ENCODE data around the gene ARSB. TPM values are rescaled to one million over a fixed set of nuclear protein-coding genes. Genes with fewer than 3 reads are reported as not detected.

The ARSB gene
- total and polyA plus RNA-seq, 10 of the 15 experiments (the other 5 are each of a cell fraction or from before 2014, with no cell fraction given): 1.2 to 8.2 (median 6.1) TPM

DNA sequence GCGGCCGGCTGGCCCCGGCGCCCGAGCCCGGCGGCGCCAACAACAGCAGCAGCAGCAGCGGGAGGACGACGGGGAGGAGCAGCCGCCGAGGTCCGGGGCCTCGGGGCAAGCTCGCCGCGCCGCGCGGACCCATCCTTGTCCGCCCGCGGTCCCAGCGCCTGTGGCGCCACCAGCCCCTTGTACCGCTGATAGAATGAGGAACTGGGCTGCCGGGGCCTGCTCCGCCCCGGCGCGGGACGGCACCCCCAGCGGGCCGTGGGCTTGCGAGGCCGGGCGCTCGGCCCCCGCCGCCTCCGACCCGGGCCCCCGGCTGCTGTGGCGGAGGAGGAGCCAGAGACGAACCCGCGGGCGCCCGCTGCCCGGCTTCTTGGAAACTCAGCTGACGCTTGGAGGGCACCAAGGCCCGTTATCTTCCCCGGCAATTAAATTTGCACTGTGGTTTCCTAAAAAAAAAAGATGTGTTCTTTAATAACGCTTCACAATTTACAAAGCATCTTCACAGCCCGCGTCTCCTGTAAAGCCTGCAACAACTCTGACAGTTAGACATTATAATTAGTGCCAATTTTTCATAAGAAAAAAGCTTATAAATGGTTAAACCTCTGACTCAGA is at the start of gene ARSB (continued):
- no peak for TF ChIP-seq ESRRA (IDR thresholded peaks at IDR 0.05; ENCODE audit: low read length)
- TF ChIP-seq, protein P1, sequence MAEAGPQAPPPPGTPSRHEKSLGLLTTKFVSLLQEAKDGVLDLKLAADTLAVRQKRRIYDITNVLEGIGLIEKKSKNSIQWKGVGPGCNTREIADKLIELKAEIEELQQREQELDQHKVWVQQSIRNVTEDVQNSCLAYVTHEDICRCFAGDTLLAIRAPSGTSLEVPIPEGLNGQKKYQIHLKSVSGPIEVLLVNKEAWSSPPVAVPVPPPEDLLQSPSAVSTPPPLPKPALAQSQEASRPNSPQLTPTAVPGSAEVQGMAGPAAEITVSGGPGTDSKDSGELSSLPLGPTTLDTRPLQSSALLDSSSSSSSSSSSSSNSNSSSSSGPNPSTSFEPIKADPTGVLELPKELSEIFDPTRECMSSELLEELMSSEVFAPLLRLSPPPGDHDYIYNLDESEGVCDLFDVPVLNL (IDR thresholded peaks at IDR 0.05; ENCODE audit: low read depth, low read length): no peak
- TF ChIP-seq JUND (IDR thresholded peaks at IDR 0.05; ENCODE audit: low read depth, low read length): no peak
- no peak for TF ChIP-seq CBFB (IDR thresholded peaks at IDR 0.05; ENCODE audit: low read depth)
- TF ChIP-seq STAT1 (conservative IDR thresholded peaks at IDR 0.05): no peak
- no peak for TF ChIP-seq SRF (IDR thresholded peaks at IDR 0.05; ENCODE audit: low read depth in 2 of 2, low read length in 2 of 2)
- no peak for TF ChIP-seq ASH2L (IDR thresholded peaks at IDR 0.05; ENCODE audit: borderline replicate concordance, low read depth)
- peak; percentile 86 for TF ChIP-seq POLR2A (IDR thresholded peaks at IDR 0.05; ENCODE audit: low read depth, low read length)
- no peak for TF ChIP-seq GABPA (IDR thresholded peaks at IDR 0.05; ENCODE audit: low read depth)
- TF ChIP-seq TBL1XR1 (IDR thresholded peaks at IDR 0.05; ENCODE audit: low read depth, low read length): no peak
- TF ChIP-seq POLR2AphosphoS2 (IDR thresholded peaks at IDR 0.05; ENCODE audit: low read depth, low read length): no peak
- TF ChIP-seq JUNB (IDR thresholded peaks at IDR 0.05): no peak
- peak in 1 of 2 experiments; percentile 70; a peak in 1 of 3 replicates for TF ChIP-seq EGR1 (IDR thresholded peaks at IDR 0.05; ENCODE audit: borderline replicate concordance in 1 of 2, low read depth in 2 of 2, low read length in 2 of 2)
- TF ChIP-seq CHD4 (IDR thresholded peaks at IDR 0.05): no peak
- no peak for TF ChIP-seq NFYA (IDR thresholded peaks at IDR 0.05; ENCODE audit: borderline replicate concordance, low read depth, low read length)
- TF ChIP-seq FOXM1 (IDR thresholded peaks at IDR 0.05; ENCODE audit: low read depth, low read length): no peak; the same call in 1 of the 2 replicates
- TF ChIP-seq ZNF622 (IDR thresholded peaks at IDR 0.05): no peak
- TF ChIP-seq, protein P2, sequence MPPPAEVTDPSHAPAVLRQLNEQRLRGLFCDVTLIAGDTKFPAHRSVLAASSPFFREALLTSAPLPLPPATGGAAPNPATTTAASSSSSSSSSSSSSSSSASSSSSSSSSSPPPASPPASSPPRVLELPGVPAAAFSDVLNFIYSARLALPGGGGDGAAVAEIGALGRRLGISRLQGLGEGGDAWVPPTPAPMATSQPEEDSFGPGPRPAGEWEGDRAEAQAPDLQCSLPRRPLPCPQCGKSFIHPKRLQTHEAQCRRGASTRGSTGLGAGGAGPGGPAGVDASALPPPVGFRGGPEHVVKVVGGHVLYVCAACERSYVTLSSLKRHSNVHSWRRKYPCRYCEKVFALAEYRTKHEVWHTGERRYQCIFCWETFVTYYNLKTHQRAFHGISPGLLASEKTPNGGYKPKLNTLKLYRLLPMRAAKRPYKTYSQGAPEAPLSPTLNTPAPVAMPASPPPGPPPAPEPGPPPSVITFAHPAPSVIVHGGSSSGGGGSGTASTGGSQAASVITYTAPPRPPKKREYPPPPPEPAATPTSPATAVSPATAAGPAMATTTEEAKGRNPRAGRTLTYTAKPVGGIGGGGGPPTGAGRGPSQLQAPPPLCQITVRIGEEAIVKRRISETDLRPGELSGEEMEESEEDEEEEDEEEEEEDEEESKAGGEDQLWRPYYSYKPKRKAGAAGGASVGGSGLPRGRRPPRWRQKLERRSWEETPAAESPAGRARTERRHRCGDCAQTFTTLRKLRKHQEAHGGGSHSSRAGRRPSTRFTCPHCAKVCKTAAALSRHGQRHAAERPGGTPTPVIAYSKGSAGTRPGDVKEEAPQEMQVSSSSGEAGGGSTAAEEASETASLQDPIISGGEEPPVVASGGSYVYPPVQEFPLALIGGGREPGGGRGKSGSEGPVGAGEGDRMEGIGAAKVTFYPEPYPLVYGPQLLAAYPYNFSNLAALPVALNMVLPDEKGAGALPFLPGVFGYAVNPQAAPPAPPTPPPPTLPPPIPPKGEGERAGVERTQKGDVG (CRISPR knock-in tag; IDR thresholded peaks at IDR 0.05): no peak
- no peak for TF ChIP-seq NRF1 (conservative IDR thresholded peaks at IDR 0.05; ENCODE audit: low read depth, low read length)
- TF ChIP-seq HDAC6 (IDR thresholded peaks at IDR 0.05; ENCODE audit: unreplicated experiment): no peak
- TF ChIP-seq, protein P3, sequence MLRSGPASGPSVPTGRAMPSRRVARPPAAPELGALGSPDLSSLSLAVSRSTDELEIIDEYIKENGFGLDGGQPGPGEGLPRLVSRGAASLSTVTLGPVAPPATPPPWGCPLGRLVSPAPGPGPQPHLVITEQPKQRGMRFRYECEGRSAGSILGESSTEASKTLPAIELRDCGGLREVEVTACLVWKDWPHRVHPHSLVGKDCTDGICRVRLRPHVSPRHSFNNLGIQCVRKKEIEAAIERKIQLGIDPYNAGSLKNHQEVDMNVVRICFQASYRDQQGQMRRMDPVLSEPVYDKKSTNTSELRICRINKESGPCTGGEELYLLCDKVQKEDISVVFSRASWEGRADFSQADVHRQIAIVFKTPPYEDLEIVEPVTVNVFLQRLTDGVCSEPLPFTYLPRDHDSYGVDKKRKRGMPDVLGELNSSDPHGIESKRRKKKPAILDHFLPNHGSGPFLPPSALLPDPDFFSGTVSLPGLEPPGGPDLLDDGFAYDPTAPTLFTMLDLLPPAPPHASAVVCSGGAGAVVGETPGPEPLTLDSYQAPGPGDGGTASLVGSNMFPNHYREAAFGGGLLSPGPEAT (IDR thresholded peaks at IDR 0.05; ENCODE audit: low read depth): no peak
- TF ChIP-seq, protein P4, sequence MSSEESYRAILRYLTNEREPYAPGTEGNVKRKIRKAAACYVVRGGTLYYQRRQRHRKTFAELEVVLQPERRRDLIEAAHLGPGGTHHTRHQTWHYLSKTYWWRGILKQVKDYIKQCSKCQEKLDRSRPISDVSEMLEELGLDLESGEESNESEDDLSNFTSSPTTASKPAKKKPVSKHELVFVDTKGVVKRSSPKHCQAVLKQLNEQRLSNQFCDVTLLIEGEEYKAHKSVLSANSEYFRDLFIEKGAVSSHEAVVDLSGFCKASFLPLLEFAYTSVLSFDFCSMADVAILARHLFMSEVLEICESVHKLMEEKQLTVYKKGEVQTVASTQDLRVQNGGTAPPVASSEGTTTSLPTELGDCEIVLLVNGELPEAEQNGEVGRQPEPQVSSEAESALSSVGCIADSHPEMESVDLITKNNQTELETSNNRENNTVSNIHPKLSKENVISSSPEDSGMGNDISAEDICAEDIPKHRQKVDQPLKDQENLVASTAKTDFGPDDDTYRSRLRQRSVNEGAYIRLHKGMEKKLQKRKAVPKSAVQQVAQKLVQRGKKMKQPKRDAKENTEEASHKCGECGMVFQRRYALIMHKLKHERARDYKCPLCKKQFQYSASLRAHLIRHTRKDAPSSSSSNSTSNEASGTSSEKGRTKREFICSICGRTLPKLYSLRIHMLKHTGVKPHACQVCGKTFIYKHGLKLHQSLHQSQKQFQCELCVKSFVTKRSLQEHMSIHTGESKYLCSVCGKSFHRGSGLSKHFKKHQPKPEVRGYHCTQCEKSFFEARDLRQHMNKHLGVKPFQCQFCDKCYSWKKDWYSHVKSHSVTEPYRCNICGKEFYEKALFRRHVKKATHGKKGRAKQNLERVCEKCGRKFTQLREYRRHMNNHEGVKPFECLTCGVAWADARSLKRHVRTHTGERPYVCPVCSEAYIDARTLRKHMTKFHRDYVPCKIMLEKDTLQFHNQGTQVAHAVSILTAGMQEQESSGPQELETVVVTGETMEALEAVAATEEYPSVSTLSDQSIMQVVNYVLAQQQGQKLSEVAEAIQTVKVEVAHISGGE (CRISPR knock-in tag; IDR thresholded peaks at IDR 0.05): no peak
- TF ChIP-seq TCF3 (IDR thresholded peaks at IDR 0.05; ENCODE audit: borderline replicate concordance, insufficient read depth, low read depth, low read length): 0 out of 2 replicates have a peak, but pooled peaks have one; percentile 46

Data from GM12878 (cell line).